Measurements from ENCODE around the gene THUMPD1.
"Not testable (repeated sequence)": the region's sequence is repeated elsewhere in the genome, so short reads cannot be mapped to it uniquely, and the experiment has no call there.

THUMPD1 gene

DNA sequence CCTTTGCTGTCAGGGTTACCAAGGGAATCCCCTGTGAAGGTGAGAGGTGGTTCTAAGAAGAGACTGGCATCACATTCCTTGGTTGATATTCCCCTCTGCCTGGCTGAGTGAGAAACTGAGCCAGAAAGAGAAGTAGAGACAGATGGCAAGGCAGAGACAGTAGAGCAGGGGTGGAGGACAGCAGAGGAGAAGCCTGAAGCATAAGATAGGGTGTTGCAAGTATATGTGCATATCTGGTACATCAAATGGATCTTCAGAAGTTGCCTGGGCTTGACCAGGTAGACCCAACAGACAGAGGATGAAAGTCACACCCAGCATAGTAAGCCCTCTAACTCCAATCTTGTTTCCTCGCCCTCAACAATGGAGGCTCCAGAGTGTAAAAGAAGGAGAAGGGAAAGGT, 7.9 kb upstream of the THUMPD1 start:
- DNase-seq (ENCODE audit: low read depth), result no peak

DNA sequence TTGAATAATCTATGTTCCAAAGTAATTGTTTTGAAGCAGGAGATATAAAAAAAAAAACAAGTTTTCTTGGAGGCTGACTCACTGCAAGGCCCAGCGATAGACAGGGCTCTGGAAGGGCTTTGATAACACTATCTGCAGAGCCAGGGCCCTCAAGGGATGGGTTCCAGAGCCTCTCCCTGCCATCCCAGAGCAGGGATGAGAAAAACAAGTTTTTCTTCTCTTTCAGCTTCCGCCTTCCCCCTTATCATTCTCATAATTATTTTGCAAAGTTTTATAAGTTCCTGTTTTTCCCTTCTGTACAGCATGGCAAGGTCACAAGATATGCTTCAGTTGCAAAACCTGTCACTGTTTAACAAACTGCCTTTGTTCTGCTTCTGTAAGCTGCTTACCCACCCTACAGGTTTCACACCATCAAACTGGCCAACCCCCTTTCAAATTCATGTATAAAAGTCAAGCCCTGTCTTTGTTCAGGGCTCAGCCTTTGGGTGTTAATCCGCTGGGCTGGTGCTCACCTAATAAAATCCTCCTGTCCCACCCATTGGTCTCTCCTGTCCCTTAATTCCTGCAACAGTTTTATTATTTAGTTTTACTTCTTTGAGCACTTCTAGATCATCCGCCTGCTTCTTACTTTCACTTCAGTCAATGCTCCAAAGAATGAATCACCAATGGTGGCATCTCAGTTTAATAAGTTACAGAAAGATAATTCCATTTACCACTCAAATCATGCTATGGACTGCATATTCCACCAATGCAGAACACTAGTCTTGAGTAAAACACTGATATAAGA, 5.6 kb upstream of the THUMPD1 start:
- DNase-seq (ENCODE audit: low read depth), result no peak

DNA sequence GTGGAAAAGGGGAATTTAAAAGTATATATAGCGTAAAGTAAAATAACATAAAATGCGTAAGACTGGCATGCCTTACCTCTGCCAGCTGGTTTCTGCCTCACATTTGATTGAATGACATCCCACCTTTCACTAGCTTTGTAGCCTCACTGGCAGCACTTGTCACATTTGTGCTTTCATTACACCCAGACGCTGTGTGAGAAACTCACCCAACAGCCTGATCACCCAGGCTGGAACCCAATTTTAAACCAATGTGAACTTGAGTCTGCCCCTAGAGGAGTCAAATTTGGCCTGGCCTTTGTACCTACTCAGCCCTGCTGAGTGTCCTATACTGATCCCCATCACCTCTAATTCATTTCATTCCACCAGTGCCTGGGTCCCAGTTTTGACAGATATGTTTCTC, 4.8 kb upstream of the THUMPD1 start:
- no peak for DNase-seq (ENCODE audit: low read depth)

DNA sequence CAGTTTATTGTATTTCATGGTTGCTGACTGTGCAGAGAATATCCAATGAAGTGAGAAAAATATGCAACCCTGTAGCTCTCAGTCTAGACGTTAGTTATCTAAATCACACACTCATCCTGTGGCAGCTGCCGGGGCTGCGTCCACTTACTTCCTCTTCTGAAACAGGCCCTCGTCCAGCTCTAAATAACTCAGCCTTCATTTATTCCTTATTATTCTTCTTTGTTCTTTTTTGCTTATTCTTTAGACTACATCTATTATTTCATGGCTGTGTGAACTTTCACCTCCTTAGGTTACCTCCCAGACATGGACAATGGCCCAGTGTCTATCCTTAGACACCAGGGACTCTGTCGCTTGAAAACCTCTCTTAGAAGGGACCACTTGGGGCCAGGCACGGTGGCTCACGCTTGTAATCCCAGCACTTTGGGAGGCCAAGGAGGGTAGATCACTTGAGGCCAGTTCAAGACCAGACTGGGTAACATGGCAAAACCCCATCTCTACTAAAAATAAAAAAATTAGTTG, 3.4 kb upstream of the THUMPD1 start:
- no peak for DNase-seq (ENCODE audit: low read depth)

DNA sequence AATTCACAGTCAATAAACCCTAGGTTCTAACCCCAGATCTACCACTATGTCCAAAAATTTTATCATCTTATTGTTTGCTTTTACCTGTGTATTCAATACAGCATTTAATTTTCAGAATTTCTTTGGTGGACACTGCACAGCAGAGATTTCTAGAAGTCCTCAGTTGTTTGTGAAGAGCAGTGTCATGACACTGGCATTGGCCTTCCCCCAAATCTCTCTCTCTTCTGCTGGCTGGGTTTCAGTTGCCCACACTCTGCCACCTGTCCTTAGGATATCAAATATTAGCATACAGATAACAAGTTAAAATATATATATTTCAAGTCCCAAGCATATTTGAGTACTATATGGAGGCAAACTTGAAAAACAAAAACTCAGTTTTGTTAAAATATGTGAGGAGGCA, 2.0 kb upstream of the THUMPD1 start:
- no peak for DNase-seq (ENCODE audit: low read depth)

DNA sequence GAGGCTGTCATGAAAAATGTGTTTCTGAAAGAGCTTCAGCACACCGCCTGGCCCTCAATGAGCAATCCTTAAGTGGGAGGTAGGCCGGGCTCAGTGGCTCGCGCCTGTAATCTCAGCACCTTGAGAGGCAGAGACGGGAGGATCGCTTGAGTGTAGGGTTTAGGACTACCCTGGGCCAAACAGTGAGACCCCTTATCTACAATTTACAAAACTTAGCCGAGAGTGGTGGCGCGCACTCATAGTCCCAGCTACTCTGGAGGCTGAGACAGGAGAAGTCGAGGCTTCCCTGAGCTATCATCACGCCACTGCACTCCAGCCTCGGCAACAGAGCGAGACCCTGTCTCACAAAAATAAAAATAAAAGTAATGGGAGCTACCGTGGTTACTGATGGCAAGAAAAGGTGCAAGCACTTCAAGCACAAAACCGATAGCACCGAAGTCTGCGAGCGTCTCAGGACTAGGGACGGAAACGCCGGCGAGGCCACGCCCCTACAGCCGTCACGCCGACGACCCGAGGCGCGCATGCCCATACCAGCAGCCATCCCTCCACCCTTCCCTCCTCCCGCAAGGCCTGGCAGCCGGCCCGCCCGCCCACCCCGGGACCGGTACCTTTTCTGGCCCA, 607 bp downstream of the THUMPD1 start:
- DNase-seq (ENCODE audit: low read depth), result peak; percentile 35

DNA sequence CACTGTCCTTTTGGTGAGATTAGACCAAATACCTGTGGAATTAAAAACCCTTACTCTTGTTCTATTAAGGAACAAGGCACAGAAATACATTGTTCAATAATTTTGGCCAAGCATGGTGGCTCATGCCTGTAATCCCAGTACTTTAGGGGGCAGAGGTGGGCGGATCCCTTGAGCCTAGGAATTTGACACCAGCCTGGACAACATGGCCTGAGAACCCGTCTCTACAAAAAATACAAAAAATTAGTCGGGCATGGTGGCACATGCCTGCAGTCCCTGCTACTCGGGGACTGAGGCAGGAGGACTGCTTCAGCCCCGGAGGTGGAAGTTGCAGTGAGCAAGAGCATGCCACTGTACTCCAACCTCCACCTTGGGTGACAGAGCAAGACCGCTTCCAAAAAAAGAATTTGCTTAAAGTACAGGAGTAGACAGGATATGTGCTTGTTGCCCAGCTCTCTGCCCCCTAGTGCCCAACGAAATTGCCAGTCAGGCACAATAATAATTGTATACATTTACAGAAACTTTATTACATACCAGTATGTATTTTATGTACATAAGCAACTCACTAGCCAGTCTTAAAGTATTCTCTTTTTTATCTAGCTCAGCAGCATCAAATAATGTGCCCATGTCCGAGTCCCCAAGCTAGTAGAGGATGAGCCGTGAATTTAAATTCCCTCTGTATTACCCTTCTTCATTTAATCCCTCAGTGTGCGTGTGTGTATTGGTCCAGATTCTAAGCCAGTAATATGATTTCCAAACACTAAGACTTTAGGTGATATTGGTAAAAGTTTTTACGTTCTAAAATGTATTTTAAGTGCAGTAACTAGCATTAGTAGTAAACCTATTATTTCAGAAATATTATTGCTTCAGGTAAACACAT, 1.4 kb downstream of the THUMPD1 start:
- DNase-seq (ENCODE audit: low read depth), result no peak

DNA sequence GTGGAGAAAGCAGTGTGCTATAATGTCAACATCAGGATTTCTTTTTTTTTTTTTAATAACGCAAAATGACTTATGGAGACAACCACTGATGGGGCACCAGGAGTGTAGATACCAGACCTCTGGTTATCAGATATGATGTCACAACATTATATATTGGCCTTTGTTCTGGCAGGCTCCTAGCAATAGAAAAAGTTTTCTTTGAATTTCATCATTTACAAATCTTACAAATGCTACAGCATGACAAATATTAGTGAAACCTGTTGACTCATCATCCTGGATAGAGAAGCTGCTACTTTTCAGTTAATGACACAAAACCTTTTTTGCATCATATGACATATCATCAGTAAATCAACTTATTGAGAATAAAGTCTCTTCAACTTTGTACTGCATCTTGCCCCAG, 6.1 kb downstream of the THUMPD1 start:
- DNase-seq (ENCODE audit: low read depth), result no peak

DNA sequence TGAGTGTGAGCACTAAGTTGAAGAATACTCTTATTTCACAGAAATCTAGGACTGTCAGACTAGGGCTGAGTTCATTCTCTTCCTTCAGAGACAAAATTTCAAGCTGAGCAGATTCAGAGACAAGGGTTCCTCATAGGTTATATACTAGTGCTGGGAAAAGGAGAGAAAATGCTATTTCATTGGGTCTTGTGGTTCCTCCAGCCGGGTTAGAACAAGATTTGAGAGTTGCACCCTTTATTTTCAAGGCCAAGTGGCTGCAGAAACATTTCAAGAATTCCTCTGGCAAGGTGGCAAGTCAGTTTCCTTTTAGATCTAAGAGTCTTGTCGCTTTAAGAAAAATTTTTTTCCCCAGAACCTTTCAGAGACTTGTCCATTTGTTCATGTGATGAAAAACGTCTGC, 6.8 kb downstream of the THUMPD1 start:
- DNase-seq (ENCODE audit: low read depth), result no peak

DNA sequence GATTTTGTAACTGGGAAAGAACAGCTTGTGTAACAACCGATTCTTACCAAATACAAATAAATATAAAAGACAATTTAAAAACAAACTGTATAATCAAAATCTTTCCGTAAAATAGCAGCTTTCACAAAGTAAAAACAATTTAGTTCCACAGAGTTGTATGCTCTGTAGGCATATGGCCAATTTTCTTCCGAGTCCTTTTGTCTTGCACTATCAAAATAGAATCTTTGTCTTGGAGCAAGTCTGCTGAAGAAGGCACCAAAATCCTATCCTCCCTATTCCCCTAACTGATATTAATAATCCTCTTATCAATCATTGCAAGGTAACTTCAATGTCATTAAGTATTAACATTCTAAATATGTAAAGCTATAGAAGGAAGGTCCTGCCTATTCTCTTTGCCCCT, 7.6 kb downstream of the THUMPD1 start:
- no peak for DNase-seq (ENCODE audit: low read depth)

DNA sequence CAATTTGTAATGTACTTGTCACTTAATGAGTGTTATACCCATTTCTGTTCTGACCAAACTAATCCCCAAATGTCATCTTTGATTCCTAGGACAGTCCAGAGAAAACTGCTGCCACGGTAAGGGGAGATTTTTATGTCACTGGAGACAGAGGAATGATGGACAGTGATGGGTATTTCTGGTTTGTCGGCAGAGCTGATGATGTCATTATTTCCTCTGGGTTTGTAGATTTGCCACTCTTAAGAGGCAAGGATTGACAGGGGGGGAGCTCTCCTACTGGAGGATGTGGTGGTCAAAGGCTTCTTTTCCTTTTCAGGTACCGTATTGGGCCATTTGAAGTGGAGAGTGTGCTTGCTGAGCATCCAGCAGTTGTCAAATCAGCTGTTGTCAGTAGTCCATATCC, 12.5 kb downstream of the THUMPD1 start:
- no peak for DNase-seq (ENCODE audit: low read depth)

DNA sequence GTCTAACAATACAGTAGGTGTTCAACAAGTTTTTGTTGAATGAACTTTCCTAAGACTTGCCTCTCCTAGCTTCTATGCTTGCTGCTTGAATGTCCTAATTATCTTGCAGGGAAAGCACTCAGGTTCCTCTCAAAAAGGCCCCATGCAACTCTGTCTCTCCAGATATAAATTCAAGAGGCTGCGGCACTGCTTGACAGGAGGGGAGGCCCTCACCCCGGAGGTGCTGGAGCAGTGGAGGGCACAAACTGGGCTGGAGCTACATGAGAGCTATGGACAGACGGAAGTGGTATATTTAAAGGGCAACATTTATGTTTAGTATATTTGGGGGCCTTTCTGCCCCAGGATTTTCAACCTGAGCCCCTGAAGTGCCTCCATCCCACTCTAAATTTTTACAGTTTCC, 14.4 kb downstream of the THUMPD1 start:
- no peak for DNase-seq (ENCODE audit: low read depth)

DNA sequence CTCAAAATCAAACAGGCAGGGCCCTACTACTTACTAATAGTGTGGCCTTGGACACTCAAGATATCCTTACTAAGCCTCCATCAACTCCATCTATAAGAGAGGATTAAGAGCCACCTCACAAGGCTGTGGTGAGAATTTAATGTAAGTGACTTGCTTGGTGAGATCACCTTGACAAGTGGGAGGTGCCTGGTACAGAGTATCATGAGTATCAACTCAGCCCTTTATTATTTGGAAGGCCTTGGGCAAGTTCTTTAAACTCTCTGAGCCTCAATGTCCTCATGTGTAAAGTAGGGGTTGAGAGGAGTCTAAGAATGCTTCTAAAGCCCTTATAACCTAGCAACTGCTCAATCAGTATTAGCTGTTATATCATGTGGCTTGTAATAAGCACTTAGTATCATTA, 15.0 kb downstream of the THUMPD1 start:
- no peak for DNase-seq (ENCODE audit: low read depth)

DNA sequence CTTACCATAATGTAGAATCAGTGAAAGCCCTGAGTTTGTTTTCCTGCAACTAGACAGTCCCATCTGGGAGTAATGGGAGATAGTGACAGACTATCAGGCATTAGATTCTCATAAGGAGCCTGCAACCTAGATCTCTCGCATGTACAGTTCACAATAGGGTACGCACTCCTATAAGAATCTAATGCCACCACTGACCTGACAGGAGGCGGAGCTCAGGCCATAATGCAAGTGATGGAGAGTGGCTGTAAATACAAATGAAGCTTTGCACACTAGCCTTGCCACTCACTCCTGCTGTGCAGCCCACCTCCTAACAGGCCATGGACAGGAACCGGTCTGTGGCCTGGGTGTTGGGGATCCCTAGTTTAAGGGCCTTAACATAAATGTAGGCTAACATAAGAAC, 21.4 kb downstream of the THUMPD1 start:
- DNase-seq (ENCODE audit: low read depth), result no peak

DNA sequence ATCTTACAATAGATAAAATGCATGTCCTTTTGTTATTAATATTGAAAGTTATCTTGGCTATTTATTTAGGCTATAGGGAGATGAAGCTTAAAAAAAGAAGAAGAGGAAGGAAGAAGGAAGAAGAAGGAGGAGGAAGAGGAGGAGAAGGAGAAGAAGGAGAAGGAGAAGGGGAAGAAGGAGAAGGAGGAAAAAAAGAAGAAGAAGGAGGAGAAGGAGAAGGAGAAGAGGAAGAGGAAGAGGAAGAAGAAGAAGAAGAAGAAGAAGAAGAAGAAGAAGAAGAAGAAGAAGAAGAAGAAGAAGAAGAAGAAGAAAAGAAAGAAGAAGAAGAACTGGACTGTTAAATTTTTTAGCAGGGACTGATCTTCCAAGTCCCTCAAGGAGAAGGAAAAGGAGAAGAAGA, 23.9 kb downstream of the THUMPD1 start:
- DNase-seq (ENCODE audit: low read depth), result not testable (repeated sequence)

DNA sequence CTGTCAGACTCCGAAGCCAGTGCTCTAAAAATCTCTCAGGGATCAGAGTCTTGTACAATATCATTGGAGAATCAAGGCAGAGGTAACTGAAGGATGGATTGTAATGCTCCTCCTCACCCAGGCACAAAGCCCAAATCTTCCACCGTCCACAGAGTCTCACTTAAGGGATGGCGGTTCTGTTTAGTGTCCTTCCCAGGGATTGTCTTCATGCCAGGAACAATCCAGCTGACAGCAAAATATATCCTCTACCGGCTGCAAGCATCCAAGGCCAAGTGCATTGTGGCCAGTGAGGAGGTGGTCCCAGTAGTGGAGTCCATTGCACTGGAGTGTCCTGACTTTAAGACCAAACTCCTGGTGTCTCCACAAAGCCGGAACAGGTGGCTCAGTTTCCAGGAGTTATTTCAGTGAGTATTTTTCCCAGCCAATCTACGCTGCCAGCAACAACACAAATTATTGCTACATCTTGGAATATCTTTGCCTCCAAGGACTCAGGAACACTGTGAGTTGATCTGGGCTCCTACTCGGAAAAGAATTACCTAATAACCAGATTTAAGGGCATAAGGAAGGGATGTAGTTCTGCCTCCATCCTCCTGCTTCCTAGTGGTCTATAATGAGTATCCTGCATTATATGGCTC, 30.2 kb downstream of the THUMPD1 start:
- DNase-seq (ENCODE audit: low read depth), result no peak

DNA sequence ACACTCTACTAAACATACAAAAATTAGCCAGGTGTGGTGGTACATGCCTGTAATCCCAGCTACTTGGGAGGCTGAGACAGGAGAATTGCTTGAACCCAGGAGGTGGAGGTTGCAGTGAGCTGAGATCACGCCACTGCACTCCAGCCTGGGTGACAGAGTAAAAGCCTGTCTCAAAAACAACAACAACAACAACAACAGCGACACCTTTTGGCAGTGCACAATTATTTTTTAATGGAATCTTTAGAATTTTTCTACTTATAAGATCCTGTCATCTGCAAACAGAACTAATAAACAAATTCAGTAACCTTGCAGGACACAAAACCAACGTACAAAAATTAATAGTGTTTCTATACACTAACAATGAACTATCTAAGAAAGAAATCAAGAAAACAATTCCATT, 33.5 kb downstream of the THUMPD1 start:
- not testable (repeated sequence) for DNase-seq (ENCODE audit: low read depth)

DNA sequence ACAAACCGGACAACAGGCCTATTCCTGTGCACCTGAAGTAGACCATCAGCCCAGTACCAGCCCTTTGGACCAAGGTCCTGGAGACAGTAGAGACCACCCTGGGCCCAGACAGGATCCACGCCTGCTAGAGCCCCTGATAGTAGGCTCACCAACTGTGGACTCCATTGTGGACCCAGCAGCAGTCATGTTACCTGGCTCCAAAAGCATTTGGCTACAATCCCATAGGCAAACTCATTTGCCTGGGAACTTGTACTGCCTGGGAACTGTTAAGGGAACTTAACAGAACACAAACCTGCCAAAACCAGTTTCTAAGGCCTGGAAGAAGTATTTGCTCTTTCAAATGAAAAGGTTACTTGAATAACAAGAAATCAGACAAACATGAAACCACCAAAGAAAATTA, 34.2 kb downstream of the THUMPD1 start:
- DNase-seq (ENCODE audit: low read depth), result no peak

DNA sequence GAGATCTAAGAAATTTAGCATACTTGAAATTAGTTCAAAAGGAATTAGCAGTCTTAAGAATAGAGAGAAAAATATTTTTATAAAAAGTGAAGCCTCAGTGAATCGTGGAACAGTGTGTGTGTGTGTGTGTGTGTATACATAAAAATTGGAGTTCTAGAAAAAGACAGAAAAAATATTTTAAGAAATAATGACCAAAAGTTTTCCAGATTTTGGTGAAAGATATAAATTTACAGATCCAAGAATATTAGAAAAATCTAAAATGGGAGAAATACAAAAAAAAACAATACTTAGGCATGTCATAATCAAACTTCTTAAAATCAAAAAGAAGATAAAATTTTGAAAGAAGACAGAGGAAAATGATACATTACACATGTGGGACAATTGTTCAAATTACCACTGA, 35.6 kb downstream of the THUMPD1 start:
- not testable (repeated sequence) for DNase-seq (ENCODE audit: low read depth)

DNA sequence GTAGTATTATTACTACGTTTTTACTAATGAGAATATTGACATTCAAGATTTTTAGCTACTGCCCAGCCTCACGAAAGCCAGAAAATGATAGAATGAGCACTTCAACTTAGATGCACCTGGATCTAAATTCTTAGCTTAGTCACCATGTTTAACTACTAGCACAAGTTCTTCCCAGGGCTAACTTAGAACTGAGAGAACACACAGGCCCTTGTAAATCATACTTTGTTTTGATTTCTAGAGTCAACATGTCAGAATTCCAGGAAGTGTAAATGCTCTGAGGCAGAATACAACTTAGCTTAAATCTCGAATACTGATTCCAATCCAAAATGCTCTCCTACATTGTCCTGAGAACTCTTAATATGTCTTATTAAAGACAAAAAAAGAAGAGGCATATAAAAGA, 37.3 kb downstream of the THUMPD1 start:
- no peak for DNase-seq (ENCODE audit: low read depth)

DNA sequence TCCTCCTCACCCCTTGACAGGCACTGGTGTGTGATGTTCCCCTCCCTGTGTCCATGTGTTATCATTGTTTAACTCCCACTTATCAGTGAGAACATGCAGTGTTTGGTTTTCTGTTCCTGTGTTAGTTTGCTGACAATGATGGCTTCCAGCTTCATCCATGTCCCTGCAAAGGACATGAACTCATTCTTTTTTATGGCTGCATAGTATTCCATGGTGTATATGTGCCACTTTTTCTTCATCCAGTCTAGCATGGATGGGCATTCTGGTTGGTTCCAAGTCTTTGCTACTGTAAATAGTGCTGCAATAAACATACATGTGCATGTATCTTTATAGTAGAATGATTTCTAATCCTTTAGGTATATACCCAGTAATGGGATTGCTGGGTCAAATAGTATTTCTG, 39.9 kb downstream of the THUMPD1 start:
- not testable (repeated sequence) for DNase-seq (ENCODE audit: low read depth)

DNA sequence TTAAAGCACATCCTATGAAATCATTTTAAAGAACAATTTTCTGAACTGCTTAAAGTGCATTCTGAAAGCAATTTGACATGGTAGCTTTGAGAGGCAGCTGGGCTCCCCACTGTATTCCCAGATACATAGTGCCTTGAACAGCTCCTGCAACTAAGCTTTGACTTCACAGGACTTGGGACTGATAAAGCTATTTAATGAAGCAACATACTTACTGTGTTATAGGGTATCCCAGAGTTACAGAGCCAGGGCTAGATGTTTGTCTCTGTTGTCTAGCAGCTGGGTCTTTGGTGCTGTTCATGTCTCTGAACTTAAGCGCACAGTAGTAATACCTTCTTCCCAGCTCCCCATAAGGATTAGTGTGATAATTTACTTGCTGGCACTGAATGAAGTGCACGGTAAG, 45.0 kb downstream of the THUMPD1 start:
- DNase-seq (ENCODE audit: low read depth), result no peak

Data from HS-5 (cell line).